Measurements from ENCODE around the gene MPV17L. TPM values are rescaled to one million over a fixed set of nuclear protein-coding genes. Genes with fewer than 3 reads are reported as not detected.

Gene MPV17L
- total and polyA plus RNA-seq, 2 donors (not counting 3 experiments of a cell fraction or from before 2014, with no cell fraction given), result 0.06 to 0.22 TPM

- no peaks in the 10 kb centered on the region for H3K9me1 ChIP-seq (replicated peaks; ENCODE audit: control insufficient read depth, extremely low read depth, insufficient read depth, low read length)
- H3K27ac ChIP-seq (ENCODE audit: insufficient read depth, low read depth, low read length), result no peak overlapping the region
- no peak overlapping the region for H3K4me3 ChIP-seq (replicated peaks in 1 of 3; ENCODE audit: insufficient read depth in 1 of 3, low read depth in 1 of 3, low read length in 3 of 3)
- intact Hi-C loops (cut with micrococcal nuclease) (no loop called here), dilution Hi-C loops (cut with MboI; ENCODE audit: extremely low pct_ligation_motif_present, low sequenced_read_pairs) (no loop called here)
- ChIA-PET POLR2A (no interaction called here), CTCF (interaction anchor here (0.9 to 1.4 kb wide), 3 partner anchors 11 to 99 kb away, joined by 3 to 4 read pairs (median 3); no protein-coding TSS in a partner anchor)
- no peaks in the 10 kb centered on the region for H4K20me1 ChIP-seq (replicated peaks; ENCODE audit: control insufficient read depth, extremely low read depth, insufficient read depth, low read length)
- no peak for DNase-seq (ENCODE audit: low read depth, low spot score)
- H3K4me1 ChIP-seq (ENCODE audit: control insufficient read depth, extremely low read depth, insufficient read depth, low read length), result peaks cover 6% of the 10 kb centered on the region
- H3K79me2 ChIP-seq (ENCODE audit: control insufficient read depth, insufficient read depth, low read length), result no peaks in the 10 kb centered on the region
- BruUV-seq (replicated peaks), result no TSS peak
- TF ChIP-seq GATA2 (IDR thresholded peaks at IDR 0.05; ENCODE audit: insufficient read depth, insufficient read length, low read depth, low read length), result no peak
- TF ChIP-seq POLR2A (IDR thresholded peaks at IDR 0.05; ENCODE audit: low read depth, low read length), result no peak
- no peak for TF ChIP-seq JUN (IDR thresholded peaks at IDR 0.05; ENCODE audit: borderline replicate concordance, insufficient read depth, insufficient read length, low read depth)
- TF ChIP-seq MYC (IDR thresholded peaks at IDR 0.05; ENCODE audit: low read depth, low read length), result no peak
- no peak for TF ChIP-seq CTCF (IDR thresholded peaks at IDR 0.05; ENCODE audit: extremely low read depth in 1 of 2, insufficient read depth in 1 of 2, low read depth in 1 of 2, low read length in 2 of 2)
- no peak for TF ChIP-seq POLR2AphosphoS5 (IDR thresholded peaks at IDR 0.05; ENCODE audit: insufficient read depth, low read depth, low read length)
- no peak for TF ChIP-seq MAX (IDR thresholded peaks at IDR 0.05; ENCODE audit: insufficient read depth, insufficient read length)
- no peak for TF ChIP-seq EZH2 (IDR thresholded peaks at IDR 0.05; ENCODE audit: borderline replicate concordance, low read depth, low read length, severe bottlenecking)
- TF ChIP-seq FOS (IDR thresholded peaks at IDR 0.05; ENCODE audit: borderline replicate concordance, insufficient read depth, low read length), result no peak
- H2AFZ ChIP-seq (ENCODE audit: low read depth, low read length), result no peak overlapping the region
- no peak for FAIRE-seq
- H3K27me3 ChIP-seq (ENCODE audit: control insufficient read depth in 2 of 2, insufficient read depth in 2 of 2, low read length in 2 of 2), result no peaks in the 10 kb centered on the region
- H3K36me3 ChIP-seq (ENCODE audit: control insufficient read depth in 2 of 2, extremely low read depth in 1 of 2, insufficient read depth in 2 of 2, low read length in 2 of 2), result no peaks in the 10 kb centered on the region
- H3K4me2 ChIP-seq (ENCODE audit: insufficient read depth, low read length), result no peak overlapping the region
- H3K9me3 ChIP-seq (replicated peaks; ENCODE audit: control insufficient read depth, insufficient read depth, low read length), result no peaks in the 10 kb centered on the region
- H3K9ac ChIP-seq (replicated peaks; ENCODE audit: extremely low read depth, insufficient read depth, low read length), result no peak overlapping the region
Measured at GRCh38 chr16:15451098-15451731, 55.7 kb downstream of the MPV17L start.
